SK-N-SH treated with all-trans-retinoic acid at 6 μM for 48 hours (cell line): Measurements from ENCODE around the gene GPC2.

Experiments used
- ATAC-seq: fragments of 200-7000 bp; cut with Tn5 transposase; 3 replicates; pipeline ENCODE4 v1.9.1; 2020; ENCODE audit warnings: mild to moderate bottlenecking, moderate library complexity
- ARNTL ChIP-seq: fragments of 450-650 bp; formaldehyde crosslinking; IDR thresholded peaks from 2 replicates; pipeline ENCODE4 v1.5.0; 2020; ENCODE audit warnings: low read depth, mild to moderate bottlenecking, moderate library complexity, borderline replicate concordance
- CREB5 ChIP-seq: fragments of 250-450 bp; sonication (Bioruptor Pico); IDR thresholded peaks from 2 replicates; pipeline ENCODE4 v1.5.1; 2020; ENCODE audit warnings: low read depth, mild to moderate bottlenecking, moderate library complexity
- CSRNP3 ChIP-seq: fragments of 250-450 bp; sonication (Bioruptor Pico); IDR thresholded peaks from 2 replicates; pipeline ENCODE4 v1.5.1; 2021; ENCODE audit warnings: mild to moderate bottlenecking, moderate library complexity
- ESRRG ChIP-seq: fragments of 250-450 bp; sonication (Bioruptor Pico); IDR thresholded peaks from 2 replicates; pipeline ENCODE4 v1.6.1; 2021; ENCODE audit warnings: mild to moderate bottlenecking
- GLIS3 ChIP-seq: fragments of 250-450 bp; sonication (Bioruptor Pico); IDR thresholded peaks from 2 replicates; pipeline ENCODE4 v1.5.0; 2020; ENCODE audit warnings: mild to moderate bottlenecking, moderate library complexity
- ISL1 ChIP-seq: fragments of 250-450 bp; sonication (Bioruptor Pico); IDR thresholded peaks from 2 replicates; pipeline ENCODE4 v2.1.2; 2022; ENCODE audit warnings: mild to moderate bottlenecking, moderate library complexity
- OSR1 ChIP-seq: fragments of 250-450 bp; sonication (Bioruptor Pico); IDR thresholded peaks from 2 replicates; pipeline ENCODE4 v1.8.0; 2022; ENCODE audit warnings: moderate library complexity, mild to moderate bottlenecking, inconsistent platforms
- PATZ1 ChIP-seq: fragments of 250-450 bp; sonication (Bioruptor Pico); IDR thresholded peaks from 2 replicates; pipeline ENCODE4 v1.8.0; 2020; ENCODE audit warnings: mild to moderate bottlenecking, moderate library complexity, borderline replicate concordance
- POU6F1 ChIP-seq: fragments of 250-450 bp; sonication (Bioruptor Pico); IDR thresholded peaks from 2 replicates; pipeline ENCODE4 v1.8.0; 2021; ENCODE audit warnings: low read depth, mild to moderate bottlenecking, moderate library complexity, borderline replicate concordance
- PPARA ChIP-seq: fragments of 250-450 bp; sonication (Bioruptor Pico); IDR thresholded peaks from 2 replicates; pipeline ENCODE4 v1.5.0; 2020; ENCODE audit warnings: mild to moderate bottlenecking, borderline replicate concordance
- RARB ChIP-seq: fragments of 250-450 bp; sonication (Bioruptor Pico); IDR thresholded peaks from 2 replicates; pipeline ENCODE4 v1.8.0; 2021; ENCODE audit warnings: mild to moderate bottlenecking, moderate library complexity
- SNAI2 ChIP-seq: fragments of 250-450 bp; sonication (Bioruptor Pico); IDR thresholded peaks from 2 replicates; pipeline ENCODE4 v1.5.0; 2020; ENCODE audit warnings: mild to moderate bottlenecking, moderate library complexity
- TCF4 ChIP-seq: fragments of 250-450 bp; sonication (Bioruptor Pico); IDR thresholded peaks from 2 replicates; pipeline ENCODE4 v1.8.0; 2021; ENCODE audit warnings: mild to moderate bottlenecking, moderate library complexity, borderline replicate concordance
- TOX ChIP-seq: fragments of 250-450 bp; sonication (Bioruptor Pico); IDR thresholded peaks from 2 replicates; pipeline ENCODE4 v1.8.0; 2021; ENCODE audit warnings: mild to moderate bottlenecking, moderate library complexity, borderline replicate concordance
- TSHZ2 ChIP-seq: fragments of 250-450 bp; sonication (Bioruptor Pico); IDR thresholded peaks from 2 replicates; pipeline ENCODE4 v1.5.0; 2020; ENCODE audit warnings: mild to moderate bottlenecking, moderate library complexity
- ZC3H10 ChIP-seq: fragments of 250-450 bp; sonication (Bioruptor Pico); IDR thresholded peaks from 2 replicates; pipeline ENCODE4 v1.5.1; 2021; ENCODE audit warnings: mild to moderate bottlenecking, moderate library complexity
- ZFP3 ChIP-seq: fragments of 250-450 bp; sonication (Bioruptor Pico); IDR thresholded peaks from 2 replicates; pipeline ENCODE4 v1.5.0; 2020; ENCODE audit warnings: mild to moderate bottlenecking, moderate library complexity
- ZFP30 ChIP-seq: fragments of 450-650 bp; formaldehyde crosslinking; IDR thresholded peaks from 2 replicates; pipeline ENCODE4 v1.5.0; 2022; ENCODE audit warnings: mild to moderate bottlenecking, moderate library complexity
- ZNF565 ChIP-seq: fragments of 450-650 bp; formaldehyde crosslinking; conservative IDR thresholded peaks from 2 replicates; pipeline ENCODE4 v1.5.0; 2020; ENCODE audit warnings: low read depth, mild to moderate bottlenecking, moderate library complexity
- ZNF70 ChIP-seq: fragments of 450-650 bp; formaldehyde crosslinking; IDR thresholded peaks from 2 replicates; pipeline ENCODE4 v1.5.0; 2020; ENCODE audit warnings: mild to moderate bottlenecking, moderate library complexity
- ZNF8 ChIP-seq: fragments of 450-650 bp; formaldehyde crosslinking; IDR thresholded peaks from 2 replicates; pipeline ENCODE4 v1.5.0; 2020; ENCODE audit warnings: mild to moderate bottlenecking, moderate library complexity

The GPC2 gene

GRCh38 chr7:100122568-100122967, 54.6 kb downstream of the GPC2 start (continued):
- TF ChIP-seq POU6F1 (CRISPR knock-in tag) (no peak), ZFP30 (CRISPR knock-in tag) (no peak), ZNF565 (CRISPR knock-in tag) (no peak), SNAI2 (no peak), ESRRG (no peak), ARNTL (CRISPR knock-in tag) (no peak), TOX (CRISPR knock-in tag) (no peak), ZFP3 (no peak)

- no peak for ATAC-seq
- TF ChIP-seq ZNF8 (CRISPR knock-in tag) = no peak
- TF ChIP-seq ISL1 (CRISPR knock-in tag) = no peak
Observed at GRCh38 chr7:100122067-100122466, 55.1 kb downstream of the GPC2 start.

GRCh38 chr7:100120733-100121036, 56.5 kb downstream of the GPC2 start:
- TF ChIP-seq ZNF70 (CRISPR knock-in tag) (no peak), ZFP3 (no peak), ZFP30 (CRISPR knock-in tag) (no peak), CSRNP3 (CRISPR knock-in tag) (no peak), GLIS3 (no peak)
- no peak for ATAC-seq

- TF ChIP-seq ESRRG (no peak), PPARA (CRISPR knock-in tag) (no peak), ZNF565 (CRISPR knock-in tag) (no peak), SNAI2 (no peak), OSR1 (no peak), PATZ1 (CRISPR knock-in tag) (no peak), CREB5 (no peak), TSHZ2 (no peak), ZFP3 (no peak), ZNF8 (CRISPR knock-in tag) (no peak), ZNF70 (CRISPR knock-in tag) (no peak), TOX (CRISPR knock-in tag) (no peak), TCF4 (no peak), ZC3H10 (CRISPR knock-in tag) (no peak), RARB (CRISPR knock-in tag) (no peak)
- ATAC-seq = peak; percentile 83
Observed at GRCh38 chr7:100119970-100120732, 57.0 kb downstream of the GPC2 start.
